Rectal smooth muscle tissue (tissue), 1 donor: Measurements from ENCODE around the gene GALNT7.

Experiments used
- H3K27ac ChIP-seq: one replicate; pipeline ENCODE4 v1.7.0; 2013; ENCODE audit warnings: low read depth, low read length, inconsistent platforms
- H3K27me3 ChIP-seq: one replicate; pipeline ENCODE4 v1.7.0; 2013; ENCODE audit warnings: low read length; ENCODE audit not compliant: control insufficient read depth, insufficient read depth
- H3K36me3 ChIP-seq: one replicate; pipeline ENCODE4 v1.7.0; 2013; ENCODE audit warnings: low read length; ENCODE audit not compliant: control insufficient read depth, insufficient read depth
- H3K4me1 ChIP-seq: one replicate; pipeline ENCODE4 v1.7.0; 2013; ENCODE audit warnings: low read length; ENCODE audit not compliant: control insufficient read depth, insufficient read depth
- H3K4me3 ChIP-seq: one replicate; pipeline ENCODE4 v1.7.0; 2013; ENCODE audit warnings: low read length
- H3K9ac ChIP-seq: one replicate; pipeline ENCODE4 v1.7.0; 2013; ENCODE audit warnings: low read length

The GALNT7 gene

DNA sequence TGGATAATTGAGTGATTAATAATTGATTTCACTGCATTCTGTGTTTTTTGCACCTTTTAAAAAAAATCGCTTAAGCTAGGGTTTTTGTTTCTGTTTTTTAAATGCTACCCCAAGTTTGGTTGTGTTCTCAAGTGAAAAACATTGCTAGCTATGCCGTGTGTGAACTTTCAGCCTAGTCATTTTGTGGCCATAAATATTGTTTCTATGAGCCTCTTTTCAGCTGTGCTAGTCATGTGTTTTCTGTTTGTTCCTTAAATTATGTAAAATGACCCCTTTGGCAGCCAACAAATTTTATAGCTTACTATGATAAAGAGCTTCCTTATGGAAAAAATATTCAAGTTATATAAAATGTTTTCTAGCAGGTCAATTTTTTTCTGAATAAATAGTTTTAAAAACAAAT lies 59.1 kb downstream of the GALNT7 start:
- Histone ChIP-seq H3K36me3 (peaks cover 3% of the 10 kb centered on the region), H3K9ac (no peak overlapping the region), H3K27ac (no peak overlapping the region), H3K27me3 (no peaks in the 10 kb centered on the region), H3K4me1 (no peaks in the 10 kb centered on the region), H3K4me3 (no peak overlapping the region)

DNA sequence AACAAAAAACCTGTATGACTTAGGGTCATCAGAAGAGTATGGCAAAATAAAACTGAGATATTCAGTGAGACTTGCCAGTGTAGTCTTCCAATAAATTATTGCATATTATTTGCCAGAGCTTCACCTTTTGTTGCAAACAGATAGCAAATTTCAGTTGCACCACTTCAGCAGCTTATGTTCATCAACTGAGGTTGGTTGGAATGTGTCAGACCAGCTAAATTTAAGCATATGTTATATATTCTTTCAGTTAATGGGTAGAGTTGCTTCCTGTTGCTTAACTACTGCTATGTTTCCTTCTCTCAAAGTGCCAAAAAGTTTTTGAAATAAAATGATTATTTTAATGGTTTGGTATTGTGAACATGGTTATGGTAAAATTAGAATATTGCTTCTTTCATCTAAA lies 61.5 kb downstream of the GALNT7 start:
- H3K27ac ChIP-seq, result no peak overlapping the region
- no peaks in the 10 kb centered on the region for H3K27me3 ChIP-seq
- H3K4me3 ChIP-seq, result no peak overlapping the region
- peaks cover 3% of the 10 kb centered on the region for H3K36me3 ChIP-seq
- no peaks in the 10 kb centered on the region for H3K4me1 ChIP-seq
- no peak overlapping the region for H3K9ac ChIP-seq

DNA sequence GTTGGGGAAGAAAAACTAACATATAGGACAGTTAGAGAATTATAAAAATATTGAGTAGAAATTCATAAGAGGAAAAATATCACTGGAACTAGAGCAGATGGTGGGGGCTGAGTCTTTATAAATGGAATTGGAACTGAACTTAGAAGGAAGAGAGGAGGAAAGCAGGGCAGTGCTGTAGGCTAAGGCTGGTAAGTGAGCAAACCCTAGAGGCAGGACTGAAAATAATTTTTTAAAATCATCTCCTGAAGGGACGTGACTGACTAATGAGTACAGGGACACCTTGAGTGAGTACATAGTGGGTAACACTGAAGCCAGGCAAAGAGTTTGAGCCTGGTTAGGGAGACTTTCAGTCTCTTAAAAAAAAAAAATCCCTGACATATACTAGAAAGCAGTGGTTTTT lies 63.3 kb downstream of the GALNT7 start:
- Histone ChIP-seq H3K27ac (no peak overlapping the region), H3K4me1 (peaks cover 4% of the 10 kb centered on the region), H3K36me3 (no peaks in the 10 kb centered on the region), H3K9ac (no peak overlapping the region), H3K4me3 (no peak overlapping the region), H3K27me3 (no peaks in the 10 kb centered on the region)

DNA sequence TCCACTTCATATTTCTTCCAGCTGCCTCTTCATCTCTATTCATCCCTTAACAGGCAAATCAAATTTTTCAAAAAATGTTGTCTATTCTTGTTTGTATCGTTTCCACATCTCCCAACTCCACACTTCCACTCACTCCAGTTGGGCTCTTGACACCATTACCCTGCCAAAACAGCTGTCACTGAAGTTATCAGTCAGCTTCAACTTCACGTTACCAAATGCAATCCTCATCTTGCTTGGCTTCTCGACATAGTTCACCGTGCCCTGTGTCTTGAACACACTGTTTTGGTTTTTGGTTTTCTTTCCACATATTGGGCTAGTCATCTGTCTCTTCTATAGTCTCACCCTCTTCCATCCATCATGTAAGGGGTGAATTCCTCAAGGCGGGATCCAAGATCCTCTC lies 65.2 kb downstream of the GALNT7 start:
- Histone ChIP-seq H3K27me3 (no peaks in the 10 kb centered on the region), H3K36me3 (no peaks in the 10 kb centered on the region)

DNA sequence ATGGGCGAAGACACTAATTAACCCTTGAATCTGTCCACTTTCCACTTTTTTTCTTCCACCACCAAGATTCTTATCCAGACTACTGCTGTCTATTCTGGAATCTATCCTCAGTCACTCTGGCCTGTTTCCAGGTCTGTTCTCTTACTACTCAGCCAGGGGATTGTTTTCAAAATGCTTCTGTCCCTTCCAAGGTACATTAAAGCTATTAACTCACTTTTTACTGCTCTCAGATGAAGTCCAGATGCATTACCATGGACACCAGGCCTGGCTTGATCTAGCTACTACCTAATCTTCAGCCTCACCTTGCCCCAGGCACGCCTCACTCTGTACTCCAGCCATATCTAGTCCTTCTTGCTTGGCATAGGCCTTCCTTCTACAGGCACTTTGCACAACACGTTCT lies 66.4 kb downstream of the GALNT7 start:
- H3K9ac ChIP-seq, result no peak overlapping the region
- H3K4me1 ChIP-seq, result peaks cover 7% of the 10 kb centered on the region
- no peaks in the 10 kb centered on the region for H3K36me3 ChIP-seq
- H3K4me3 ChIP-seq, result no peak overlapping the region
- H3K27me3 ChIP-seq, result no peaks in the 10 kb centered on the region
- H3K27ac ChIP-seq, result no peak overlapping the region

More for the DNA sequence above, 65.2 kb downstream of the GALNT7 start:
- peaks cover 7% of the 10 kb centered on the region for H3K4me1 ChIP-seq
- no peak overlapping the region for H3K4me3 ChIP-seq
- H3K9ac ChIP-seq, result no peak overlapping the region
- H3K27ac ChIP-seq, result no peak overlapping the region

DNA sequence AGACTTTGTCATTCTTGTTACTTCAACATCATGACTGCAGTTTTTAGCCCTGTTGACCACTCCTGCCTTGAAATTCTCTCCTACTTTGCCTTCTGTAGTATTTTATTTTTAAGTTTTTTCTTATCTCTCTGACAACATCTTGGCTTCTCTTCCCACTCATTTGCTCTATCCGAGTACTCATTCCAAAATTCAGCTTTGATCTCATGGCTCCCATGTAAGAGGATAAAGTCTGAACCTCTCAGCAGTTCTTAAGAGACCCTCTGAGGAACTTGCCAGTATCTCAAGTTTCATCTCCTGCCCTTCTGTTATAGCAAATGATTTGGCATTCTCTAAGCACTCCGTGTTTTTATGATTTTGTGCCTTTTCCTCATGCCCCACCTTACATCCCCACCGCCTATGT lies 67.7 kb downstream of the GALNT7 start:
- Histone ChIP-seq H3K9ac (no peak overlapping the region), H3K4me3 (no peak overlapping the region), H3K27ac (no peak overlapping the region), H3K36me3 (no peaks in the 10 kb centered on the region), H3K4me1 (peaks cover 7% of the 10 kb centered on the region), H3K27me3 (no peaks in the 10 kb centered on the region)

DNA sequence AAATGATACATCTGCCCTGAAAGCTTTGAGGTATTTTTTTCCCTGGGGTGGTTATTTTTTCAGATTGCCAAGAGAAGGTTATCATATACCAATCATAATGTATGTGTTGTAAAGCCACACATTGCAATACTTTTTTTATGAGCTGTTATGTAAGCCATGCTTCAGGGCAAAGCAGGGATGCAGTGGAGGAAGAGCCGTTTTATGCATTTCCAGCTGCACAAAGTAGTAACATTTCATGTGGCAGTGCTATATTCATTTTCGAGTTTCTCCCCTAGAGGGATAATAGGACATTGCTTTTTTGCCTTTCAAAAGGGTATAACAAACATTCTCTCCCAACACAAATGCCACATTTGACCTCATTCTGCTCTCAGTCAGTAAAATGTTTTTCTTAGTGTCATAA lies 68.5 kb downstream of the GALNT7 start:
- Histone ChIP-seq H3K4me3 (no peak overlapping the region), H3K27me3 (no peaks in the 10 kb centered on the region), H3K36me3 (no peaks in the 10 kb centered on the region), H3K27ac (no peak overlapping the region), H3K4me1 (peaks cover 7% of the 10 kb centered on the region), H3K9ac (no peak overlapping the region)

DNA sequence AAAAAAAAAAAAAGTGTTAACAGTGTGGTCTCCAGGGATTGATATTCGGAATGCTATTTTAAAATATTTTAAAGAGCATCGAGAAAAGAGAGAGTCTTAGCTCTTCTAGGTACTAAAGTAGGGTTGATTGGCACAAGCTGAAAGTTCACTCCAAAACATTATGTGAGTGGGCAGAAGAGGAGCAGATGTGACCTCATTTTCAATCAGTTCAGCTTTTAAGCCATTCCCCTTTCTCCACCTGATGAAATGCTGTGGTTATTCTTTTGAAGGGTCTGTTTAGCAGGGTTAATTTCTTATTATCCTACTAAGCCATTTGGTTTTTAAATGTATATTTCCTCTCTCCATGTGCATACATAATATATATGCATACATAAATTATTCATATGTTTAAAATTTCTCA lies 69.2 kb downstream of the GALNT7 start:
- H3K27ac ChIP-seq, result no peak overlapping the region
- no peaks in the 10 kb centered on the region for H3K27me3 ChIP-seq
- no peak overlapping the region for H3K9ac ChIP-seq
- no peak overlapping the region for H3K4me3 ChIP-seq
- no peaks in the 10 kb centered on the region for H3K36me3 ChIP-seq
- peaks cover 7% of the 10 kb centered on the region for H3K4me1 ChIP-seq

DNA sequence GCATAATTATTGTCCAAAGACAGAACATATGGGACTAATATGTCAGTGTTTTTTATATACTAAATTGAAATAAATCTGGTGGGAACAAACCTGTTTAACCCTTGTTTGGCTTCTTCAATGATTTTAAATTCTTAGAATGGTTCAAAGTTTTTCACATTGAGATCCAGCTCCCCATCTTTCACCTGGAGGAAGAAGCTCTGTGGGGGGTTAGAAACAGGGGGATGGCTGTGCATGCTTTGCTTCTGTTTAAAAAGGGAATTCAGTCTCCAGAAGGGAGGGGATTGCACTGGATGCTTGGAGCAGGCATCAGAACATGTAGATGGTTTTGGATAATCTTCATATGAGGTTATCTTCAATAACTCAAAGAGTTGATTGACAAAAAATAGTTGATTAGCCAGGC lies 72.1 kb downstream of the GALNT7 start:
- H3K36me3 ChIP-seq, result no peaks in the 10 kb centered on the region
- no peak overlapping the region for H3K9ac ChIP-seq
- no peak overlapping the region for H3K27ac ChIP-seq
- no peak overlapping the region for H3K4me3 ChIP-seq
- H3K4me1 ChIP-seq, result peaks cover 7% of the 10 kb centered on the region
- no peaks in the 10 kb centered on the region for H3K27me3 ChIP-seq

DNA sequence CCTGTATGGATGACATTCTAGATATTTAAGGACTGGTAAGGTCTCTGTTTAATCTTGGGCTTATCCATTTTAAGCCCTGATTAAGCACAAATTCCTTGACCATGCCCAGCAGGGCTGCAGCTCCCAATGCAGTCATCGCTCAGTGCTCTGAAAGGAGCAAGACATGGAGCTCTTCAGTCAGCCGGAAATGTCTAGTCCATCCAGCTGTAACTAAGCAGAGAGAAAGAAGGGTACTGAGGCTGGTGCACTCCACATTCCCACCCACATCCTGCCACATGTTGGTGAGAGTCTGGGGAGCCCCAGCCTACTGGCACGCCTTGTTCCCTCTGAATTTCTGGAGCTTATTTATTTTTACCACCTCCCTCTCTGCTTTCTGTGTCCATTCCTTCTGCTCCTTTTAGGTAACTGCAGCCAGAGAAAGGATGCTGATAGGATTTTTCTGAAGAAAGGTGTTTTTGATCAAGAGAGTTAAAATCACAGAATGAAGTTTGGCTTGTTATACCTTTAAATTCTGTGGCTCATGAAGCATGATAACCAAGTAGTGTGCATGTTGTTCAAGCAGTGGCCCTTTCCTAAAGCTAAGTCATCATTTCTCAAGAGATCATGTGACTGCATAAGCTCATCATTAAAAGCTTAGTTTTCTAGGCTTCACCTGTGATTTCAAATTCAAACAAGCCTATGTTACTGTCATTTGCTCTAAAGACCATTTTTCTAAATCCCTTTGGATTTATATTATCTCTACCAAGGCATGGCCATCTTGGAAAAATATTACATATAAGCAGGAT lies 74.0 kb downstream of the GALNT7 start:
- H3K27ac ChIP-seq, result no peak overlapping the region

DNA sequence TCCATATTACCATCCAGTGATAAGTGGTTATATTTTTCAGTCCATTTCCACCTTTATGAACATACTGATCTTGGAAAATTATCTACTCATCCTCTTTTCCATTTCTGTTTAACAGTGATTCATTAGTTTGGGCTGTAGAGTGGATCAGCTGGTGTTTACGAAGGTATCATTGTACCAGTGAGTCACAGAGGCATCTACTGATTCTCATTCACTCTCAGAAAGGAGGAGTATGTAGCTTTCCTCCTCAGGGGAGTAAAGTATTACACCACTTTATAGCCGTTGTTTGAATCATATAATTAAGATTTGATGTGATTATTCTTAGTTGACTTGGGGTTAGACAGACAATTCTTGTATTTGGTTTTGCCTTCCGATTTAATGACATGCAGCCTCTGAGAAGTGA lies 74.7 kb downstream of the GALNT7 start:
- Histone ChIP-seq H3K4me1 (no peaks in the 10 kb centered on the region), H3K27ac (no peak overlapping the region), H3K27me3 (no peaks in the 10 kb centered on the region), H3K4me3 (no peak overlapping the region), H3K36me3 (no peaks in the 10 kb centered on the region), H3K9ac (no peak overlapping the region)

More for the DNA sequence above, 74.0 kb downstream of the GALNT7 start:
- H3K27me3 ChIP-seq, result no peaks in the 10 kb centered on the region
- H3K9ac ChIP-seq, result no peak overlapping the region
- H3K4me1 ChIP-seq, result peaks cover 2% of the 10 kb centered on the region
- H3K36me3 ChIP-seq, result no peaks in the 10 kb centered on the region
- no peak overlapping the region for H3K4me3 ChIP-seq

DNA sequence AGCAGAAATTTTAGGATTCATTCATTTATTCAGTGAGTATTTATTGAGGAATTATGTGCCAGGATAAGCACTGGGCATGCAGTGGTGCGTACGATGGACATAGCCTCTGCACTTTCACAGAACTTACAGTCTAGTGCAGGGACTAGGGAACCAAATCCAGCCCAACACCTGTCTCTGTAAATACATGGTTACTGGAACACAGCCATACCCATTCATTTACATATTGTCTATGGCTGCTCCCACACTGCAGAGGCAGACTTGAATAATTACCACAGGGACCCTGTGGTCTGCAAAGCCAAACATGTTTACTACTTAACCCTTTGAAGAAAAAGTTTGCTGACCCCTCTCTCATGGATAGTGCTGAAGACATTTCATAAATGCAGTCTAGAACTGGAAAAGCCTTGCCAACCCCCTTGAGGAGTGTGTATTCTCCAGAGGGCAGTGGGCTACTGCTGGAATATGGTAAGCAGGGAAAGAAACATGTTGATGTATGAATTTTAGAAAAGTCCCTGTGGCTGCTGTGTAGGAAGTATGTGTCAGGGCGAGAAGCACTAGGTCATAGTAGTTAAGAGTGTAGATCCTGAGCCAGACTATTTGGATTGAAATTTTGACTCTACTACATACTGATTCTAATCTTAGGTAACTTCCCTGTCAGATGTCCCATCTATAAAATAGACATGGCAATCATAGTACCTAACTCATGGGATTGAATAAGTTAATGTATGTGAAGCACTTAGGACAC lies 75.5 kb downstream of the GALNT7 start:
- no peaks in the 10 kb centered on the region for H3K4me1 ChIP-seq
- H3K4me3 ChIP-seq, result no peak overlapping the region
- H3K36me3 ChIP-seq, result no peaks in the 10 kb centered on the region
- no peak overlapping the region for H3K27ac ChIP-seq
- H3K9ac ChIP-seq, result no peak overlapping the region
- no peaks in the 10 kb centered on the region for H3K27me3 ChIP-seq

DNA sequence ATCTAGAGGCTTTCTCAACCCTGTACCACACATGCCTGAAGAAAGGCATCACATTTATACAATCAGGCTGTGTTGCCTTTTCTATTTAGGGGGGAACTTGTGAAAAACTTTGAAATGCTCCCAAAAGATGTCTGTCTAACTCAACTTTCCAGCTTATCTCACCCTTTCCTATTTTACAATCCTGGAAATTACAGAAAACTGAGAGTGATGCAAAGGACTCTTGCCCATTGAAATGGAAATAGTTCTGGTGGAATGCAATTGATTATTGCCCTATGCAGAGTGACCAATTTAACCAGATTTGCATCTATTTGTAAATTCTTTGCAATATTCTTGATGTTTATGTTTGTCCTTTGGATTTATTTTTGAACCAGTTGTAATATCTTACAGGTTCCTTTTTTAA lies 77.3 kb downstream of the GALNT7 start:
- Histone ChIP-seq H3K9ac (no peak overlapping the region), H3K4me1 (no peaks in the 10 kb centered on the region), H3K4me3 (no peak overlapping the region), H3K27me3 (no peaks in the 10 kb centered on the region), H3K27ac (no peak overlapping the region), H3K36me3 (no peaks in the 10 kb centered on the region)
